KBM-7 (cell line): ENCODE data around the gene GRK4.
"Not testable (repeated sequence)": the region's sequence is repeated elsewhere in the genome, so short reads cannot be mapped to it uniquely, and the experiment has no call there.

ENCODE experiments used
- DNase-seq: peaks from one replicate; pipeline ENCODE4 v3.0.0-alpha.2; 2015
- in situ Hi-C: fragments of 300-500 bp; cut with MboI; formaldehyde crosslinking; loops from 2 replicates; pipeline ENCODE4 v1.14.3; 2020; ENCODE audit warnings: low sequenced_read_pairs, low pct_unique_long_range_greater_than_20kb, mixed read lengths

The GRK4 gene

DNA sequence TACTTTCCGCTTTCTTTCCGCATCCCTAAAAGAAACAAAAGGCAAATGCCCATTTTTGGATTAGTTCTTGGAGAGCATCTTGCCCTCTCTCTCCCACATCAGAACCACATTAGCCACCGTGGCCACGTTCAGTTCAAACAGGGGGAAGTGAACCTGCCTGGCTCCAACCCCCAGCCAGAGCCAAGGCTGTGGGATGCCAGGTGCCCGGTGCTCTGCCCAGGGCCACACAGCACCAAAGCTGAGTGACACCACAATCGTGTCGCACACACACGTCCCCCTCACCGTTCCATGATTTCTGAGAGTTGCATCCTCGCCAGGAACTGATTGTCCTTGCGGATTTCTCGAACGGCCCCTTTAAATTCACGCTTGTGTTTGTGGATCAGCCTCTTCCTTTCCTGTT is 24.5 kb upstream of the GRK4 start:
- no peak for DNase-seq
- in situ Hi-C loops: loop anchor here (10.0 kb wide), 1 partner anchor 184 kb away; the partner anchor contains the start of gene TNIP2

GRCh38 chr4:2939383-2940243 is 23.8 kb upstream of the GRK4 start:
- no peak for DNase-seq
- in situ Hi-C loops: loop anchor here (10.0 kb wide), 1 partner anchor 185 kb away; the partner anchor contains the start of gene TNIP2

DNA sequence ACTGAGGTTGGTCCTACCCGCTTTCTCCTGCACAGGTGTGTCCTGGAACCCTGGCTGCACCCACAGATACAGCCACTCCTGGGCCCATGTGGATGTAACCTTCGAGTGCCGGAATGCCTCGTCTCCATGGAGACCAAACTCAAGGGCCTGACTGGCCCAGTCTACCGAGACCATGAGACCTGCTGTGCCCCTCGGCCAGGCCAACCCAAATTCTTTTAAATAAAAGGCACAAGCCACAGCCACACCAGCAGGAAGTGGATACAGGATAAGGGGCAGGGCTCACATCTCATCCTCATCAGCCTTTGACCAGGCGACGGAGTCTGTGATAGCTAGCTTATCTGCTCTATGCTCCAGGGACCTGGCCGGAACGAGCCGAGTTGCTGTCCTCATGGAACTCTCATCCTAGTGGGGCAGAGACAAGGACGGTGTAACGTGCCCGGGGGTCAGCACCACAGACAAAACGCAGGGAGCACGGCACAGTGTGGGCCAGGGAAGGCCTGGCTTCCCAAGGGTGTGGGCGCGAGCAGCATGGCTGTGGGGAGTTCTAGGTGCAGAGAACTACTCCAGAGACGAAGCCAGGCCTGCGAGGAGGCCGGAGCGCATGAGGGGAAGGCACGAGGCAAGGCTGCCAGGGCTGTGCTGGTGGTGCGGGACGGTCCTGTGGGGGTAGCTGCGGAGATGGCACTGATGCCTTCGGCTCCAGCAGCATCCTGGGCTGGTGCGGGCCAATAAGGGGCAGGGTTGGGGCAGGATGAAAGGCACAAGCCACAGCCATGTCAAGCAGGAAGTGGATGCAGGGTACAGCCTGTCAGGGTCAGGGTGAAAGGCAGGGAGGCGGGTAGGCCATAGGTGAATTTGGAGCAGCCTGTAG is 22.9 kb upstream of the GRK4 start:
- in situ Hi-C loops: no loop called here

GRCh38 chr4:2941138-2942036 is 22.0 kb upstream of the GRK4 start:
- no peak for DNase-seq
- in situ Hi-C loops: no loop called here

More for the DNA sequence above, 22.9 kb upstream of the GRK4 start:
- DNase-seq: no peak

DNA sequence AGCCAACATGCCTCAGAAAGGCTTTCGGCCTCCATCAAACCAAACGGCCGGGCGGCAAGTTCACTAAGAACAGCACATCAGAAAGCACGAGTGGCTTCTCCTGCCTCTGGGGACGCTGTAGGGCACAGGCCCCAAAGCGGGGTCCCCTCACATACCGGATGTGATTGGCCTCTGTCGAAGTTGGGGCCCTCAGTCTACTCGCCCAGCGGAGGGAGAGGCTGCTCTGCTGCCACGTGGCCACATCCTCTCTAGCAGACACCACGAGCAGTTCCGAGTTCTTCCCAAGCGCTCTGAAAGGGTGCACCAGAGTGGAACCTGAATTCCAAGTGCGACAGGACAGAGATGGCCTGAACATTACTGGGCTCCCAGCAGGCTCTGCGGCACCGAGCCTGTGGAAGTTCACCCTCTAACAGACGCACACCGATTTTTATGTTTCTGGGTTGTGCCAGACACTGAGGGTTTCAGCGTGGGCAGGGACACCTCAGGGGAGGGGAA is 21.3 kb upstream of the GRK4 start:
- DNase-seq: no peak
- in situ Hi-C loops: no loop called here

- in situ Hi-C loops: no loop called here
- no peak for DNase-seq
Observed at GRCh38 chr4:2942532-2943363, 20.6 kb upstream of the GRK4 start.

GRCh38 chr4:2943364-2944090 is 19.8 kb upstream of the GRK4 start:
- DNase-seq: no peak
- in situ Hi-C loops: no loop called here

- no peak for DNase-seq
- in situ Hi-C loops: no loop called here
Observed at GRCh38 chr4:2944091-2944482, 19.3 kb upstream of the GRK4 start.

- in situ Hi-C loops: no loop called here
- DNase-seq: no peak
Observed at GRCh38 chr4:2944586-2945526, 18.5 kb upstream of the GRK4 start.

- in situ Hi-C loops, DNase-seq: not testable (repeated sequence)
Observed at GRCh38 chr4:2945619-2946604, 17.5 kb upstream of the GRK4 start.

DNA sequence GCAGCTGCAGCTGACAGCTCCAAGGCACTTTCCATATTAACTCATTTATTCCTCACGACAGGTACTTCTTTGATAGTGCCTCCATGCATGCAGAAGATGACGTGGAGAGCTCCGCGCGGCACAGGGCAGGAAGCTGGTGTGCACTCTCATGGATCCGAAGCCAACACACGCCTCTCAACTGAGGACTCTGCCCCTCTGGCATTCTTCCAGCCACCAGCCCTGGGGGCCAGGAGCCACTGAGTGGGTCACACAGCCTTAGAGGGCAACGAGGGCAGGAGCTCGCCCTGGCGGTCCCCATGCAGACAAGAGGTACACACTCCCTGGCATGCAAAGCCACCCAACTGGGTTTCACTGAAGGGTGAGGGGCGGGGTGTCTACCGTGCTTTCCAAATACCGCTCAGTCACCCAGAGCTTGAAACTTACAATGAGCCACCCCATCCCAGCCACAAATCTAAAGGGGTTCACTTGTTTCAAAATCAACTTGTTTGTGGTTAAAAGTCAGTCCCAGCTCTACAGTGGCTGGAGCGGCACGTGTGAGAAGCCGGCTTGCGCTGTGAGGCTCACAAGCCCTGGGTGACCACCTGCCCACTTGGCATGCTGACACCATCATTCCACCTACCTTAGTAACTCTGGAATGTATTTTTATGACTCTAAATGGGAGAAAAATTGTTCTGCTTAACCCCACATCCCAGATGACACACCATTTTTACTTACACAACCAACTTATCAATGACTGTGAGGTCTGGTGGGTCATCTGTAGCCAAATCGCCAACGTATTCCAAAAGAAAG is 16.4 kb upstream of the GRK4 start:
- DNase-seq: no peak
- in situ Hi-C loops: no loop called here

GRCh38 chr4:2947926-2948325 is 15.4 kb upstream of the GRK4 start:
- in situ Hi-C loops: no loop called here
- no peak for DNase-seq

DNA sequence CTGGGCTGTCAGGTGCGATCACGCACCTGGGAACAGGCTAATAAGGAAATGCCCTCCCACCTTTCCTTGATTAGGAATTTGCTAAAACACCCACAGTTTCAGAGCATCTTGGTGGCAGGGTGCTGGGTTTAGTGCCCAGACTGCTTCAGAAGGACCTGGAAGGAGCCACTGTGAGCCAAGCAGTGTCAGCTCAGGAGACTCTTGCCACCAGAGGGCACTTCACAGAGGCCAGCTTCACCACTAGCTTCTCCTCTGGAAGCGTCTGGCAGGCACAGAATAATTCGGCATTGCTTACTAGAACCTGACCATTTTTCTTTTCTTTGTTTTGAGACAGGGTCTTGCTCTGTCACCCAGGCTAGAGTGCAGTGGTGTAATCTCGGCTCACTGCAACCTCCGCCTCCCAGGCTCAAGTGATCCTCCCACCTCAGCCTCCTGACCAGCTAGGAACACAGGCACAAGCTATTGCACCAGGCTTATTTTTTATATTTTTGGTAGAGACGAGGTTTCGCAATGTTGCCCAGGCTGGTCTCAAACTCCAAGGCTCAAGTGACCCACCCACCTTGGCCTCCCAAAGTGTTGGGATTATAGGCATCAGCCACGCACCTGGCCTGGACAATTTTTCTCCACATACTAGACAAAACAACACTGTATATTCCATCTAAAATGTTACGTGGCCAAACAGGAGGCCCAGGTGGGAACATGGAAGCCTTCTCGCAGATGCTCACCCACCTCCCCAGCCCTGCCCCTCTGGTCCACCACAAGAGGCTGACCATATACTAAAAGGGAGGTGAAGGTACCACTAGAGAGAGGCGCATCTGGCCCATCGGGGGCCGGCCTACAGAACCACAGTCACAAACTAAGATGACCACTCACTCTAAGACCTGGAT is 14.2 kb upstream of the GRK4 start:
- DNase-seq: peak; percentile 41
- in situ Hi-C loops: no loop called here

GRCh38 chr4:2949782-2950125 is 13.6 kb upstream of the GRK4 start:
- in situ Hi-C loops: no loop called here
- DNase-seq: no peak
